Diencephalon (tissue), 1 donor: Measurements from ENCODE around the gene KIF1B. TPM values are rescaled to one million over a fixed set of nuclear protein-coding genes. Genes with fewer than 3 reads are reported as not detected.

Experiments
- small RNA-seq: library from RNA; depleted of rRNA; stranded (forward); fragments of <200 nt; gene quantifications from one replicate; pipeline ENCODE3, GENCODE V24; 2014
- total RNA-seq: library from RNA; depleted of rRNA; stranded (reverse); fragments of >200 nt; gene quantifications from one replicate; pipeline ENCODE4 v1.2.3, GENCODE V29; 2014

Gene KIF1B
- 280 TPM for total RNA-seq

GRCh38 chr1:10209905-10210810 lies at the start of gene KIF1B:
TSS of gene KIF1B (plus strand) at chr1:10210570. CDS start at chr1:10232329, 21,759 bp downstream.

DNA sequence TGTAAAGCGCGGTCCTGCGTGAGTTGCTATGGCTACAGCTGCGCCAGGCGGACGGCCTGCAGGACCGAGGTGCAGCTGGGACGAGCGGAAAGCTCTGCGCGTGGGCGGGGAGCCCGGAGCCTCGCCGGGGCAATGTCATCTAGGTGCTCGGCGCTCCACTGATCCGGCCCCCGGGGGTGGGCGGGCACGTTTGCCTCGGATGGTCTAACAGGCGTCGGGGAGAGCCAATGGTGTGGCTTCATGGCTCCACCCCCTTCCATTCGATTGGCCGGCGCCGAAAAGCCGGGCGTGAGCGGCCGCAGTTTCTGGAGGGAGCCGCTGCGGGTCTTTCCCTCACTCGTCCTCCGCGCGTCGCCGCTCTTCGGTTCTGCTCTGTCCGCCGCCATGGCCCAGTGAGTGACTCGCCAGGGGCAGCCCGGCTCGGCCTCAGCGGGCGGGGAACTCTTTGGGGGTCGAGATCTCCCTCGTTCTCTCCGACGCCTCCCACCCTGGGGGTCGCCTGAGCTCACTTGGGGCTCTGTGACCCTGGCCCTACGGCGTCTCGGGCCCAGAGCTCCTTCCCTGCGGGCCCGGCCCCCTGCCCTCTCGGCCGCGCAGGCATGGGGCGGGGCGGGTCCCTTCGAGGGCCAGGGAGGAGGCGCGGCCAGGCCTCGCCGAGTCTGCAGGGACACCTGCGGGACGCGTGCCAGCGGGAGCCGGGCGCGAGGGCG lies 188.5 kb downstream of the KIF1B start, which contains the start of gene PGD:
TSS of gene PGD (plus strand) at position 331 of the 710 bp plus-strand sequence. CDS start at position 385, 54 bp downstream.

DNA sequence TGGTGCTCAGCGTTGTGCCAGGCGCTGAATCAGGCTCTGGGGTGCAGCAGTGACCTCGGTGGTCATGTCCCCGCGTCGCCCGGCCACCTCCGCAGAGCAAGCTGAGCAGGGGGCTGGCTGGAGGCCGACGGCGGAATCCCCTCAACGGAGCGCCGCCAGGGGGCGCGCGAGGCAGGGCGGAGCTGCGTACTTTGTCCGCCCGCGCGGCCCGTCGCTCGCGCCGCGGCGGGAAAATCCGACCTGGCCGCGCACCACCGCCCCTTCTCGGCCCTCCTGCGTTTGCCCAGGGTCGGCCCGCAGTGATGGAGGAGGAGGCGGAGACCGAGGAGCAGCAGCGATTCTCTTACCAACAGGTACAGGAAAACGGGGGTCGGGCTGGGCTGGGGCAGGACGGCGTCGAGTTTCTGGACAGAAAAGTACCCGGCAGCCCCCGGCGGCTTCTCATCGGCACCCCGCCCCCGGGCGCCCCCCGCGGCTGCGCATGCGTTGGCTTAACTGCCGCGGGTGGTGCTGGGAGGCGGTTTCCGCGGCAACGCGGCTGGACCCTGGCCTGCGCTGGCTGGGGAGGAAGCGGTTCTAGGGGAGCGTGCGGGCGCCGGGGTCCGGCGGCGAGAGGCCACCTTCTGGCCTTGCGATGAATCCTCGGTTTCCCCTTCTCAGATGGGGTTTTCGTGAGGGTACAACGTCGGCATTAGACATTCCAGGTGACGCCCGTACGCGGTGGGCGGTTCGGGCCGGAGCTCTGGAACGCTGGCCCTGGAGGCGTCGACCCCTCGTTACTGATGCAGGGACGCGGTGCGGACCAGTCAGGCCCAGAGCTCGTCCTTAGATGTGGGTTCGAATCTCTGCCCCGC lies 220.1 kb downstream of the KIF1B start, which contains the start of gene CENPS:
TSS of gene CENPS (plus strand) at position 218 of the 854 bp plus-strand sequence. CDS start at position 303, 85 bp downstream.

Small RNAs within 50 kb of the gene (small RNA-seq; reads per million reads assigned to genes)
- gene MIR1273D: not detected
- not detected for gene RNU6-37P
- not detected for gene RNU6-828P

Other genes with a start within 250 kb of the KIF1B start
- not detected for gene RBP7, start 213.3 kb upstream of the KIF1B start, total RNA-seq
- 42.0 TPM for gene UBE4B, start 177.6 kb upstream of the KIF1B start, total RNA-seq
- 124 TPM for gene PGD, start 188.5 kb downstream of the KIF1B start, total RNA-seq
- gene CENPS, start 219.9 kb downstream of the KIF1B start, total RNA-seq: 13.1 TPM
- 6.7 TPM for gene CORT, start 239.5 kb downstream of the KIF1B start, total RNA-seq